Measurements from ENCODE around the gene C1orf21.
"Not testable (repeated sequence)": the region's sequence is repeated elsewhere in the genome, so short reads cannot be mapped to it uniquely, and the experiment has no call there.

Gene C1orf21

GRCh38 chr1:184606786-184607185 lies 220.0 kb downstream of the C1orf21 start:
- Mint-ChIP-seq H3K27ac (no peak overlapping the region), H3K27me3 (ENCODE audit: low read depth) (no peaks in the 10 kb centered on the region), H3K9me3 (no peaks in the 10 kb centered on the region), H3K36me3 (ENCODE audit: low read depth) (no peaks in the 10 kb centered on the region), H3K4me1 (ENCODE audit: low read depth) (no peaks in the 10 kb centered on the region), H3K4me3 (no peak overlapping the region)
- DNase-seq (ENCODE audit: low spot score), result no peak

DNA sequence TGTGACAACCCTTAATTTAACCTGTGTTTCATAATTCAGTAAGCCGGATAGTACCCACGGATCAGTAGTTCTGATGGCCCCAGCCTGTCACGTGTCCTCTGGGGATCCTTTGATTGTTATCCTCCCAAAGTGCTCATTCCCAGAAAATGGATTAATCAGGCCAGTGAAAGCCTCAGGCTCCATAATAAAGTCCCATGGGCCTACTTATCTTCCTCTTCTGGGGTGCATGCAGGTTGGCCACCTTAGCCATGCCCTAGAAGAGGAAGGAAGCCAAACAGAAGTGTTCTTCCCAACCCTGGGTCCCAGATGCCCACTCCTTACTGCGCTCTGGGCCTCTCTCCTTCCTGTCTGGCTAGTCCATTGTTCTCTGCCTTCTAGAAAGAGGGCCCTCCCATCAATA lies 221.8 kb downstream of the C1orf21 start:
- no peaks in the 10 kb centered on the region for H3K4me1 Mint-ChIP-seq (ENCODE audit: low read depth)
- no peaks in the 10 kb centered on the region for H3K9me3 Mint-ChIP-seq
- no peak overlapping the region for H3K4me3 Mint-ChIP-seq
- DNase-seq (ENCODE audit: low spot score), result no peak
- no peaks in the 10 kb centered on the region for H3K36me3 Mint-ChIP-seq (ENCODE audit: low read depth)
- no peak overlapping the region for H3K27ac Mint-ChIP-seq
- H3K27me3 Mint-ChIP-seq (ENCODE audit: low read depth), result no peaks in the 10 kb centered on the region

DNA sequence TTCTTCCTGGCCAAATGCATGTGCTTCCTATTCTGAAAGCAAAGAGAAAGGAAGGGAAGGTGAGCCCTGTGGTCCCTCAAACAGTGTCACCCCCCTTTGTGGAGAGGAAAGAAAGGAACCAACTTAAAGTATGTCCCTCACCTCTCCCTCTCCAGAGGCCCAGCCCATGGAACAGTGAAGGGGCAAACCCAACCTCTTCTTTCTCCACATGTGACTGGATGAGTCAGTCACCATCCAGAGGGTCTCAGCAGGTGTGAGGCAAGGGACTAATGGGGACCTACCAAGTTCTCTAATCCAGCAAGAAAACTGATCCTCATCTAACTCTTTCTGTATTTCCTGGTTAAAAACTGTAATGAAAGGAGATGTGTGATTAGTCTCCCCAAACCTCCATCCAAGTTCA lies 222.2 kb downstream of the C1orf21 start:
- no peak overlapping the region for H3K27ac Mint-ChIP-seq
- no peaks in the 10 kb centered on the region for H3K36me3 Mint-ChIP-seq (ENCODE audit: low read depth)
- no peaks in the 10 kb centered on the region for H3K4me1 Mint-ChIP-seq (ENCODE audit: low read depth)
- no peaks in the 10 kb centered on the region for H3K9me3 Mint-ChIP-seq
- no peak overlapping the region for H3K4me3 Mint-ChIP-seq
- no peak for DNase-seq (ENCODE audit: low spot score)
- no peaks in the 10 kb centered on the region for H3K27me3 Mint-ChIP-seq (ENCODE audit: low read depth)

GRCh38 chr1:184610876-184611595 lies 224.2 kb downstream of the C1orf21 start:
- no peaks in the 10 kb centered on the region for H3K4me1 Mint-ChIP-seq (ENCODE audit: low read depth)
- no peak overlapping the region for H3K4me3 Mint-ChIP-seq
- H3K27me3 Mint-ChIP-seq (ENCODE audit: low read depth), result no peaks in the 10 kb centered on the region
- no peaks in the 10 kb centered on the region for H3K9me3 Mint-ChIP-seq
- no peaks in the 10 kb centered on the region for H3K36me3 Mint-ChIP-seq (ENCODE audit: low read depth)
- H3K27ac Mint-ChIP-seq, result no peak overlapping the region
- DNase-seq (ENCODE audit: low spot score), result no peak

DNA sequence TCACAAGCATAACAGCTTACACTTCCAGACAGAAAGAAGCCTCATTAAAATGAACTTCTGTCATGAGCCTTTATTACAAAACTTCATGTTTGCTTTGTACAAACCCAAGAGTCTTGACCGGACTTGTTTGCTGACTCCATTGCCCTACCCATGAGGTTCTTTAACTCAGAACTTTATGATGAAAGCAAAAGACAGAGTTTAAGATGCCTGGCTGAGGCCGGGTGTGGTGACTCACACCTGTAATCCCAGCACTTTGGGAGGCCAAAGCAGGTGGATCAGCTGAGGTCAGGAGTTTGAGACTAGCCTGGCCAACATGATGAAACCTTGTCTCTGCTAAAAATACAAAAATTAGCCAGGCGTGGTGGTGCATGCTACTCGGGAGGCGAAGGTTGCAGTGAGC lies 225.4 kb downstream of the C1orf21 start:
- not testable (repeated sequence) for H3K27me3 Mint-ChIP-seq (ENCODE audit: low read depth)

GRCh38 chr1:184614667-184615066 lies 227.8 kb downstream of the C1orf21 start:
- H3K27ac Mint-ChIP-seq, result no peak overlapping the region
- H3K27me3 Mint-ChIP-seq (ENCODE audit: low read depth), result no peaks in the 10 kb centered on the region
- H3K9me3 Mint-ChIP-seq, result no peaks in the 10 kb centered on the region
- no peak overlapping the region for H3K4me3 Mint-ChIP-seq
- no peak for DNase-seq (ENCODE audit: low spot score)
- no peaks in the 10 kb centered on the region for H3K36me3 Mint-ChIP-seq (ENCODE audit: low read depth)
- no peaks in the 10 kb centered on the region for H3K4me1 Mint-ChIP-seq (ENCODE audit: low read depth)

More for the DNA sequence above, 225.4 kb downstream of the C1orf21 start:
- not testable (repeated sequence) for H3K9me3 Mint-ChIP-seq; H3K27ac Mint-ChIP-seq; H3K4me3 Mint-ChIP-seq; DNase-seq (ENCODE audit: low spot score); H3K36me3 Mint-ChIP-seq (ENCODE audit: low read depth); H3K4me1 Mint-ChIP-seq (ENCODE audit: low read depth)

DNA sequence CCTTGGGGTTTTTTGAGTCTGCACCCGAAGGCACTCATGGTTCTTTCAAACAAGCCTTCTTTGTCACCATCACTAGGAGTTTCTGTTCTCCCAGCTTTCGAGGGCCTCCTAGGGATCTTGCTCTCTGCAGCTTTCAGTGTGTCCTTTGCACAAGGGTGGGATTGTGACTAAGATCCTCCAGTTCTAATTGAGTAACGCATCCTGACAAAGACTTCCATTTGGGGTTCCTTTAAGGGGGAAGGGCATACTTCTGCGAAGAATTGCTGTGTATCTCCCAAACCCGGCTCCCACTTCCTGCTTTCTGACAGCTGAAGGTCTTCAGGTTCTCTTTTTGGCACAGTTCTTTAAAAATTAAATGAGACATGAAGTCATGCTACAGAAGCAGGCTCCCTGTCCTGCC lies 228.5 kb downstream of the C1orf21 start:
- H3K9me3 Mint-ChIP-seq, result no peaks in the 10 kb centered on the region
- DNase-seq (ENCODE audit: low spot score), result no peak
- no peak overlapping the region for H3K4me3 Mint-ChIP-seq
- H3K27me3 Mint-ChIP-seq (ENCODE audit: low read depth), result no peaks in the 10 kb centered on the region
- H3K4me1 Mint-ChIP-seq (ENCODE audit: low read depth), result no peaks in the 10 kb centered on the region
- H3K36me3 Mint-ChIP-seq (ENCODE audit: low read depth), result no peaks in the 10 kb centered on the region
- no peak overlapping the region for H3K27ac Mint-ChIP-seq

DNA sequence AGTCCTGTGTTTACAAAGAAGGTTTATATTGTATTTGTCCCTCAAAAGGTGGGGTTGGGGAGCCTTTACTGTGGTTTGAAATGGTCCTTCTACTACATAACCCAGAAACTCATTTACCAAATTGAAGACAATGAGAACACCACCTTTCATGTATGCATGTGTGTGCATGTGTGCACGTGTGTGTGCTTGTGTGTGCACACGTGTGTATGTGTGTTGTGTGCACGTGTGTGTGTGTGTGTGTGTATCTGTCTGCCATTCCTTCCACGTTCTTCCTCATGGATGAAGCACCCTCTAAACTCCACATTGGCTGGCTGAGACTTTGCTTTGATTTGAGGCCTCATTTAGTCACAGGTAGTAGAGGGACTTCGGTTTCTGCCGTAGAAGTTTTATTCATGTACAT lies 229.7 kb downstream of the C1orf21 start:
- Mint-ChIP-seq H3K9me3 (no peaks in the 10 kb centered on the region), H3K27ac (no peak overlapping the region), H3K4me1 (ENCODE audit: low read depth) (no peaks in the 10 kb centered on the region), H3K36me3 (ENCODE audit: low read depth) (no peaks in the 10 kb centered on the region), H3K27me3 (ENCODE audit: low read depth) (no peaks in the 10 kb centered on the region), H3K4me3 (no peak overlapping the region)
- no peak for DNase-seq (ENCODE audit: low spot score)

DNA sequence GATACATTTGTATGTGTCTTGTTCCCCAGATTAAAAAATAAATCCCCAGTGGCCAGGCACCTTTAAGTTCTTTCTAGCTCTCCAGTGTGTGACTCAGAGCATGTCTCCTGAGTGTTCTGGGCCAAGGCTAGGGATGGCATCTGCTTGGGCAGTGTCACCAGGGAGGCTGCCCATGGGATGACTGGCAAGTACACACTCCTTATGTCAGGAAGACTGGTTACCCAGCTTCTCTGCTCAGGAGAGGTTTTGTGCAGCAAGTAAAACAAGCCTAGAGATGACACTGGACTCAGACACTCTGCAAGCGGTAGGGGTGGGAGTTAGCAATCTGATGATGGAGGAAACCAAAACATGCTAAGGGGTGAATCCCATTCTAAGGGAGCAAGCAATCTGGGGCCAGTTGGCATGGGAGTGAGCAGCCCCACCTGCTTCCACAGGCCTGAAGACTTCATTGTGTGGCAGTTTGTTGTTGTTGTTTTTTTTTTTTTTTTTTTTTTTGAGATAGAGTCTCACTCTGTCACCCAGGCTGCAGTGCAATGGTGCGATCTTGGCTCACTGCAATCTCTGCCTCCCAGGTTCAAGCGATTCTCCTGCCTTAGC lies 230.7 kb downstream of the C1orf21 start:
- Mint-ChIP-seq H3K9me3 (no peaks in the 10 kb centered on the region), H3K4me1 (ENCODE audit: low read depth) (no peaks in the 10 kb centered on the region), H3K36me3 (ENCODE audit: low read depth) (no peaks in the 10 kb centered on the region), H3K27ac (no peak overlapping the region), H3K4me3 (no peak overlapping the region), H3K27me3 (ENCODE audit: low read depth) (no peaks in the 10 kb centered on the region)
- no peak for DNase-seq (ENCODE audit: low spot score)

GRCh38 chr1:184618851-184619250 lies 232.0 kb downstream of the C1orf21 start:
- Mint-ChIP-seq H3K4me1 (ENCODE audit: low read depth) (no peaks in the 10 kb centered on the region), H3K4me3 (no peak overlapping the region), H3K9me3 (no peaks in the 10 kb centered on the region), H3K27ac (no peak overlapping the region), H3K36me3 (ENCODE audit: low read depth) (no peaks in the 10 kb centered on the region), H3K27me3 (ENCODE audit: low read depth) (no peaks in the 10 kb centered on the region)
- no peak for DNase-seq (ENCODE audit: low spot score)

DNA sequence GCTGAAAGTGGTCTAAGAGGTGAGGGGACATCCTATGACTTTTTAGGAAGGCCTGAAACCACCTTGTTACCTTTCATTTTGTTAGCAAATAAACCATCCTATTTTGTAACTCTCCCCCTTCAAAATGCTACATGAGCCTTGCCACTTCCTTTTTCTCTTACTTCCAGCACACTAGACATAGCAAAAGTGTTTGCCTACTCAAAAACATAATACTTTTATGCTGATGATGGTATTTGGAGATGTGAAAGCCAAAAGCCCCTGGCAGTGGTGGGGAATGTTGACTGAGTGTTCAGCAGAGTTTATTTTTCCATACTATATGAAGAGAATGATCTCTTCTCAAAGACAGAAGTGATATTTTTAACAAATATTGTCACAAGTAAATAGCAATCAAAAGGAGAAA lies 233.6 kb downstream of the C1orf21 start:
- no peak for DNase-seq (ENCODE audit: low spot score)
- Mint-ChIP-seq H3K4me1 (ENCODE audit: low read depth) (no peaks in the 10 kb centered on the region), H3K9me3 (no peaks in the 10 kb centered on the region)

GRCh38 chr1:184621260-184621659 lies 234.4 kb downstream of the C1orf21 start:
- Mint-ChIP-seq H3K27me3 (ENCODE audit: low read depth) (no peaks in the 10 kb centered on the region), H3K9me3 (no peaks in the 10 kb centered on the region), H3K27ac (no peak overlapping the region), H3K4me3 (no peak overlapping the region), H3K4me1 (ENCODE audit: low read depth) (no peaks in the 10 kb centered on the region), H3K36me3 (ENCODE audit: low read depth) (no peaks in the 10 kb centered on the region)
- DNase-seq (ENCODE audit: low spot score), result no peak

More for the DNA sequence above, 233.6 kb downstream of the C1orf21 start:
- no peaks in the 10 kb centered on the region for H3K36me3 Mint-ChIP-seq (ENCODE audit: low read depth)
- no peaks in the 10 kb centered on the region for H3K27me3 Mint-ChIP-seq (ENCODE audit: low read depth)
- H3K27ac Mint-ChIP-seq, result no peak overlapping the region
- H3K4me3 Mint-ChIP-seq, result no peak overlapping the region

- Mint-ChIP-seq H3K27me3 (ENCODE audit: low read depth) (no peaks in the 10 kb centered on the region), H3K4me3 (no peak overlapping the region), H3K27ac (no peak overlapping the region), H3K4me1 (ENCODE audit: low read depth) (no peaks in the 10 kb centered on the region), H3K9me3 (no peaks in the 10 kb centered on the region), H3K36me3 (ENCODE audit: low read depth) (no peaks in the 10 kb centered on the region)
- no peak for DNase-seq (ENCODE audit: low spot score)
Measured at GRCh38 chr1:184622136-184622823, 235.5 kb downstream of the C1orf21 start.

DNA sequence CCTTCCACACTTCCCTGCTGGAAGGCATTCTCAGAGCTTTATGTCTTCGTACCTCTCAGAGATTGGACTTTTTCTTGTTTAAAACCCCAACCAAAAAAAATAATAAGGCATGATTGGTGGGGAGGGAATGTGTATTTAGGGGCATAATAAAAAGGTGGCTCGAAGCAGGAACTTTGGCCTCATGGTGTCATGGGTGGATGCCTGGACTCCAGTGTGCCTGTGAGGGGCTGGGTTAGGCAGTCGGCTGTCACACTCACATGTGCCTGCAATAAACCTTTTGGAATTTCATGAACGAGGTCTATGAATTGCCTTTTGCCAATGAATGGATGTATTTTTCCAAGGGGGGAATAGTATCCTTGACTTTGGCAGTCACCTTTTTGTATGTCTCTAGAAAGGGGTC lies 236.6 kb downstream of the C1orf21 start:
- Mint-ChIP-seq H3K27me3 (ENCODE audit: low read depth) (no peaks in the 10 kb centered on the region), H3K27ac (no peak overlapping the region), H3K9me3 (no peaks in the 10 kb centered on the region), H3K4me3 (no peak overlapping the region), H3K36me3 (ENCODE audit: low read depth) (no peaks in the 10 kb centered on the region), H3K4me1 (ENCODE audit: low read depth) (no peaks in the 10 kb centered on the region)
- DNase-seq (ENCODE audit: low spot score), result no peak

All from T-helper 2 cell treated with Interferon-gamma antibody and Interleukin-4, amounts not matched to agents 5 μg/mL and 100 μg/mL, for 36 hours (primary cell).